Measurements from ENCODE around the gene MYCL.
A peak's percentile ranks its signal among the peaks of the same experiment; 100 is the strongest.

Gene MYCL

GRCh38 chr1:39905172-39905571 is 3.5 kb upstream of the MYCL start:
- TF ChIP-seq CTCF (IDR thresholded peaks at IDR 0.05; ENCODE audit: low read depth, low read length), result no peak
- H3K4me3 ChIP-seq (replicated peaks in 1 of 2; ENCODE audit: low read depth in 2 of 2, low read length in 2 of 2), result no peak overlapping the region
- DNase-seq (ENCODE audit: low read depth in 2 of 2), result no peak

- no peak for TF ChIP-seq CTCF (IDR thresholded peaks at IDR 0.05; ENCODE audit: low read depth, low read length)
- peak overlapping the region; percentile 63 to 67 for H3K4me3 ChIP-seq (replicated peaks in 1 of 2; ENCODE audit: low read depth in 2 of 2, low read length in 2 of 2)
- DNase-seq (ENCODE audit: low read depth in 2 of 2), result no peak
These were observed 717 bp upstream of the MYCL start for GRCh38 chr1:39902460-39902807.

GRCh38 chr1:39901464-39901713 is 328 bp downstream of the MYCL start:
- no peak for DNase-seq (ENCODE audit: low read depth in 2 of 2)
- peak overlapping the region; percentile 60 to 63 for H3K4me3 ChIP-seq (replicated peaks in 1 of 2; ENCODE audit: low read depth in 2 of 2, low read length in 2 of 2)
- no peak for TF ChIP-seq CTCF (IDR thresholded peaks at IDR 0.05; ENCODE audit: low read depth, low read length)

- no peak for TF ChIP-seq CTCF (IDR thresholded peaks at IDR 0.05; ENCODE audit: low read depth, low read length)
- DNase-seq (ENCODE audit: low read depth in 2 of 2), result peak in 1 of 2 donors; percentile 43
- H3K4me3 ChIP-seq (replicated peaks in 1 of 2; ENCODE audit: low read depth in 2 of 2, low read length in 2 of 2), result peak overlapping the region; percentile 60 to 63
These were observed 854 bp downstream of the MYCL start for GRCh38 chr1:39900662-39901463.

GRCh38 chr1:39899611-39900538 is 1.8 kb downstream of the MYCL start:
- no peak overlapping the region for H3K4me3 ChIP-seq (replicated peaks in 1 of 2; ENCODE audit: low read depth in 2 of 2, low read length in 2 of 2)

More at GRCh38 chr1:39899611-39900538, 1.8 kb downstream of the MYCL start:
- TF ChIP-seq CTCF (IDR thresholded peaks at IDR 0.05; ENCODE audit: low read depth, low read length), result no peak
- no peak for DNase-seq (ENCODE audit: low read depth in 2 of 2)

All from cardiac fibroblast (primary cell).